IgD-negative memory B cell (primary cell): Measurements from ENCODE around the gene MLN. TPM values are rescaled to one million over a fixed set of nuclear protein-coding genes. Genes with fewer than 3 reads are reported as not detected.
A peak's percentile ranks its signal among the peaks of the same experiment; 100 is the strongest.

Experiments used
- H3K27ac Mint-ChIP-seq, 3 donors: one replicate each; pipeline ENCODE4 v1.8.0; 2020 to 2022; ENCODE audit warnings: mild to moderate bottlenecking in 3 of 3, mixed read lengths in 3 of 3, moderate library complexity in 1 of 3
- H3K27me3 Mint-ChIP-seq: one replicate; pipeline ENCODE4 v1.8.0; 2021; ENCODE audit warnings: mixed read lengths
- H3K36me3 Mint-ChIP-seq: one replicate; pipeline ENCODE4 v1.8.0; 2020; ENCODE audit warnings: mild to moderate bottlenecking, mixed read lengths
- H3K4me1 Mint-ChIP-seq, 3 donors: one replicate each; pipeline ENCODE4 v1.8.0; 2020 to 2022; ENCODE audit warnings: mixed read lengths in 3 of 3, mild to moderate bottlenecking in 1 of 3
- H3K4me3 Mint-ChIP-seq, 4 donors: one replicate each; pipeline ENCODE4 v1.8.0; 2020 to 2022; ENCODE audit warnings: mild to moderate bottlenecking in 4 of 4, mixed read lengths in 4 of 4, moderate library complexity in 3 of 4
- H3K9me3 Mint-ChIP-seq, 3 donors: one replicate each; pipeline ENCODE4 v1.8.0; 2020 to 2021; ENCODE audit warnings: mixed read lengths in 3 of 3, mild to moderate bottlenecking in 1 of 3
- polyA plus RNA-seq: library from polyadenylated mRNA; unstranded; fragments of 300-500 nt; fragmentation: Illumina TruSeq; gene quantifications from one replicate; pipeline ENCODE4 v1.2.3, GENCODE V29; 2021

MLN gene
- polyA plus RNA-seq, 1 donor from 2014 or later = not detected

DNA sequence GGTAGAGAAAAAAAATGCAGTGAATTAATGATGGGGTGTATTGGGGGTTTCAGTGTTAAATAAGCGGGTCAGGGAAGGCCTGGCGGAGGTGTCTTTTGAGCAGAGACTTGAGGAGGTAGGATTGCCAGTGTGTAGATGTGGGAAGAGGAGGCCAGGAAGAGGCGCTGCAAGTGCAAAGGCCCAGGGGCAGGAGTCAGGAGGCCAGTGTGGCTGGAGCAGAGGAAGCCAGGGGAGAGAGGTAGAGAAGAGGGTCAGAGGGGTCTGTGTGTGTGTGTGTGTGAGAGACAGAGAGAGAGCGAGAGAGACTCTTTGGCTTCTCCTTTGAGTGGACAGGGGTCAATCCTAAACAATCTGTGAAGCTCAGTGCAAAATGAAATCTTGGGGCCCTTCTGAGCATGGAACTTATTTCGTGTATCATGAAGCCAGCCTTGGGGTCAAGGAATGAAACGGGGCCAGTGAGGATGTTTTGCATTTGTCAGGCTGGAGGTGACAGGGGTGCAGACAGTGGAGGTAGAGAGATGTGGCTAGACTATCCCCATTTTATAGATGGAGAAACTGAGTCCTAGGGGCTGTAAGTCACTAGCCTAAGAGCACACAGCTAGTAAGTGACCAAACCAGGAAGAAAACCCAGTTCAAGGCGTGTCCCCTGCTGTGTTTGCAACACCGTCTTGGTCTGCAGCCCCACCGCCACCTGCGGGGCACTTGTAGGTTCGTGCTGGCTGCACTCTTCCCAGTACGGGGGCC lies 47.4 kb downstream of the MLN start:
- Mint-ChIP-seq H3K27ac (peak overlapping the region in 1 of 3 donors; percentile 50), H3K27me3 (peaks cover 12% of the 10 kb centered on the region), H3K4me3 (peak overlapping the region in 1 of 4 donors; percentile 52), H3K36me3 (no peaks in the 10 kb centered on the region), H3K4me1 (peaks cover 0 to 8% (median 5%) of the 10 kb centered on the region in 3 donors), H3K9me3 (no peaks in the 10 kb centered on the region)

DNA sequence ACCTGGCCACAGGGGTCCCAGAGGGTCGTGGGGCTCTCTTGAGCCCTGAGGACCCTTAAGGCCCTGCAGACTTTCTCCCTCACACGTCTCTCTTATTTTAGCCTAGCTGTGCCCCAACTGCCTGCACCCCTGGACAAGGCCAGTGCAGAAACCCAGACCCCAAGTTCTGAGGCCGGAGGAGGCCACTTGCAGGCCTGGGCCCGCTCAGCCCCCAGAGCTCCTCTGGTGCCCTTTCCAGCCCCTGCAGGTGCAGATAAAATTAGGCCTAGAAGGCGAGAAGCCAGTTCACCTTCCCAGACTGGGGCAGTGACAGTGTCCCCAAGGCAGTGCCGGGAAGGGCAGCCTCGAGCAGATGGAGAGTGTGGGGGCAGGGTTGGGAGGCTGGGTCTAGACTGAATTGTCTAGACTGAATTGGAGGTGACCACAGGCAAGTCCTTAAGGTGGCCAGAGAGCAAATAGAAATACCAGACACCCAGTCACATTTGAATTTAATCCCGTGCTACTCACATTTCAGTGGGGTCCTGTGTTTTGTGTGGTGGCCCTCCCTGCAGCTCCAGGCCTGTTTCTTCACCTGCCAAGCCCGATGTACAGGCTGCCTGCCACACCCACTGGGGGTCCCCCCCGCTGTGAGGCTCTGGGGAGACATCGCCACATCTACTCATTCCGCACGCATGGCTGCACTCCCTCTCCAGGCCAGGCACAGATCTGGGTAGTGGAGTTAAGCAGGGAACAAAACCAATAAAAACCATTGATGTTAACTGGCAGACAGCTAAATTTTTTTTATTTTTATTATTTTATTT lies 48.5 kb downstream of the MLN start:
- H3K27me3 Mint-ChIP-seq = peaks cover 6% of the 10 kb centered on the region

DNA sequence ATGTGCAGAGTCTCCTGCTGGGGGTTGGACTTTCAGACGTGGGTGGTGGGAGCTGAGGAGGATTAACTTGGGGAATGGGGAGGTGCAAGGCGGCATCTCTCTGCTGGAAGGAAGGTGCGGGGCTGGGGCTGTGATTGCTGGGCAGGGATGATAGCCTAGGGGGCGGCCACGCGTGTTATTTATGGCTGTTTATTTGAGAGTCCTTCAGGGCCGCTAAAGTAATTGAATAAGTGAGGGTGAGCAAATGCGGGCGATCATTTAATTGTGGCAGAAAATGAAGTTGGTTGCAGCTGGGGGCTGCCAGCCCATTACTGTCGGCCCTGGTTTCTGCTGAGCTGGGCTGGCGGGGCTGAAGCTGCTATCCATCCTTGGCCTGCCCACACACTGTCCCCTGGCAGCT lies 49.6 kb downstream of the MLN start:
- Mint-ChIP-seq H3K36me3 (no peaks in the 10 kb centered on the region), H3K9me3 (no peaks in the 10 kb centered on the region), H3K4me1 (peaks cover 0 to 8% (median 5%) of the 10 kb centered on the region in 3 donors), H3K4me3 (no peak overlapping the region), H3K27me3 (peaks cover 8% of the 10 kb centered on the region), H3K27ac (no peak overlapping the region)

More for the DNA sequence above, 48.5 kb downstream of the MLN start:
- peak overlapping the region in 1 of 4 donors; percentile 37 for H3K4me3 Mint-ChIP-seq
- no peak overlapping the region for H3K27ac Mint-ChIP-seq
- peaks cover 0 to 8% (median 5%) of the 10 kb centered on the region in 3 donors for H3K4me1 Mint-ChIP-seq
- H3K36me3 Mint-ChIP-seq = no peaks in the 10 kb centered on the region
- H3K9me3 Mint-ChIP-seq = no peaks in the 10 kb centered on the region

DNA sequence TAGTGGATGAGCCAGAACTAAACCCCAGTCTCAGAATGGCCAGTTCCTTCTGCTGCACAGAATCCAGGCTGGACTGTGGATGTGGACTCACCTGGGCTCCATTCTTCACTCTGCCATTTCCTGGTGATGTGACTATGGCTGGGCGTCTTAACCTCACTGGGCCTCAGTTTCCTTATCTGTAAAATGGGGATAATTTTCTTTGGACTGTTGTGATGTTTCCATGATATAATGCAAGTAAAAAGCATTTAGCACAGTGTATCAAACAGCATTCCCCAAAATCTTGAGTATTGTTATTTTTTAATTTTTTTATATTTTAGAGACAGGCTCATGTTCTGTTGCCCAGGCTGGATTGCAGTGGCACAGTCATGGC lies 51.2 kb downstream of the MLN start:
- Mint-ChIP-seq H3K27ac (no peak overlapping the region), H3K9me3 (no peaks in the 10 kb centered on the region), H3K4me1 (peaks cover 0 to 8% (median 5%) of the 10 kb centered on the region in 3 donors), H3K27me3 (peaks cover 9% of the 10 kb centered on the region), H3K4me3 (no peak overlapping the region), H3K36me3 (no peaks in the 10 kb centered on the region)

DNA sequence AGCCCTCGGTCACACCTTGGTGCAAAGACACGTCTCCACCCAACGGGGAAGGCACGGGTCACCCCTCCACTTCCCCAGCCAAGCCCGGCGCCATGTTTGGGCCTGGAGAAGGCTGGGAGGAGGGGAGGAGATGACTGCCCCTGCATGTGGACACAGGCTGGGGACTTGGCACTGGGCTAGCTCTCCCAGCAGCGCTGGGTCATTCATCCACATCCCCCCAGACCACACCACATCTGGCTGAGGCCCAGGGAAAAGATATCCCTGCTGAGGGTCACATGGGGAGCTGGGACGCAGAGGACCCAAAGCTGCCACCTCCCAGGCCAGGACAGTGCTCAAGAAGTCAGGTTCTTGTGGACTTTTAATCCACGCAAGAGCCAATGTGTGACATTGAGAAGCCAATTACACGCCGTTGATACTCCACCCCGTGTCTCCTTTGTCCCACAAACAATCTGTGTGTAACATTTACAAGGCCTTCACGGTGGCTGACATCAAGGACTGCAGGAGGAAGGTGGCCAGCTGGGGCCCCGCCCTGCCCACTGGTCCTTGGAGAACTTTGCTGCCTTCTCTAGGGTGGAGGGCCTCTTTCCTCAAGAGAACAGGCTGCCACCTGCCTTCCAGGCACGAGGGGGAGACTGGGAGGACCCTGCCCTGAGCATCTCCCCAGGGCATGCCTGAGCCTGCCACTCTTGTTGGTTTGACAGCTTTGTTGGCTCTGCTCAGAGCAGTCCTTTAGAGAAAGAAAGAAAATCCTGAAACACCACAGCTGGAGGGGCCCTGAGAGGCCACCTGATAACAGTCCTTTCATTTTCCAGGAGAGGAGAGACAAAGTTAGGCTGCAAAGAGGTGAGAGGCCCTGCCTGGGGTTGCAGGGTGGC lies 51.8 kb downstream of the MLN start:
- Mint-ChIP-seq H3K27me3 (peaks cover 11% of the 10 kb centered on the region), H3K36me3 (no peaks in the 10 kb centered on the region), H3K27ac (no peak overlapping the region)

DNA sequence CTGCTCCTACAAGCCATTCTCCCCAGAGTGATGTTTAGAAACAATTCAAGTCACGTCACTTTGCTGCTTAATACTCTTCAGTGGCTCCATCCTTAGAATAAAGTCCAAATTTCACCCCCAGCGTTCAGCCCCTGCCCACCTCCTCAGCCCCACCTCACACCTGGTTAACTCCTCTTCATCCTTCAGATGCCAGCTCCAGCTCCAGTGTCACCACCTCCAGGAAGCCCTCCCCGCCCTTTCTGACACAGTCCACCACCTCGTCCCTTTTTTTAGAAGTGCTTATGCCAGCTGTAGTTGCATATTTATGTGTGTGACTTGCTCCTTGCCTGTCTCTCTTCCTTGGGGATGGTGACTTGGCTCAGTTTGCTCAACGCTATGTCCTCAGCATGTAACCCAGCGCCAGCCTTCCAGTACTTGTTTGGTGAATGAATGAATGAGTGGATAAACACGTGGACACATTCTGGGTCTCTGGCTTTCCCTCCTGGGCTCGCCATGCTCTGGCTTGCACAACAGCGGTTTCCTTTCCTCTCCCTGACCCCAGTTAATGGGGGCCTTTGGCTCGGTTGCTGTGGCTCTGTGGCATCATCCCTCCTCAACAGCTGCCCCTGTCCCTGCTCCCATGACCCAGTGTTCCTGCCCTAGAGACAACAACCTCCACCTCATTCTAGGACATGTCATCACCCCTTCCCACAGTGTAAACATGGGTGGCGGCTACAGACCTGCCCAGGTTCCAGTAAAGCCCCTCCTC lies 53.4 kb downstream of the MLN start:
- Mint-ChIP-seq H3K27me3 (peaks cover 11% of the 10 kb centered on the region), H3K27ac (no peak overlapping the region), H3K4me3 (no peak overlapping the region), H3K36me3 (no peaks in the 10 kb centered on the region), H3K4me1 (peaks cover 0 to 4% (median 0%) of the 10 kb centered on the region in 3 donors), H3K9me3 (no peaks in the 10 kb centered on the region)

More for the DNA sequence above, 51.8 kb downstream of the MLN start:
- no peak overlapping the region for H3K4me3 Mint-ChIP-seq
- H3K9me3 Mint-ChIP-seq = no peaks in the 10 kb centered on the region
- H3K4me1 Mint-ChIP-seq = peaks cover 0 to 8% (median 4%) of the 10 kb centered on the region in 3 donors

DNA sequence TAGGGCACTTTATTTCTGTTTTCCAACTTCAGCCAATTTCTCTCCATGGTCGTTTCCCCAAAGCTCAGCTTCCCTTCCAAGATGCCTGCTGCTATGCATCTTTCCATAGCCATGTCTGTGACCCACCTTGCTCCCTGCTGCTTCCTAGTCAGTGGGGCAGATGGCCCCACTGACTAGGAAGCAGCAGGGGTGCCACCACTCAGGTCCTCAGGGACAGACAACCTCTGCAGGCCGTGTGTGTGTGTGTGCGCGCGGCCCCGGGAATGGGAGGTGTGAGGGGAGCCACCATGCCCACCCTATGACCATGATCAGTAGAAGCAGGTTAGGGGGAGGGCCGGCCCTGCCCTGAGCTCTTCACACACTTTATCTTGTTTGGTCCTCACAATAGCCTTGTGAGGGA lies 54.4 kb downstream of the MLN start:
- Mint-ChIP-seq H3K27me3 (peaks cover 7% of the 10 kb centered on the region), H3K9me3 (no peaks in the 10 kb centered on the region), H3K4me3 (no peak overlapping the region), H3K36me3 (no peaks in the 10 kb centered on the region), H3K4me1 (peaks cover 0 to 2% (median under 1%) of the 10 kb centered on the region in 3 donors), H3K27ac (no peak overlapping the region)

DNA sequence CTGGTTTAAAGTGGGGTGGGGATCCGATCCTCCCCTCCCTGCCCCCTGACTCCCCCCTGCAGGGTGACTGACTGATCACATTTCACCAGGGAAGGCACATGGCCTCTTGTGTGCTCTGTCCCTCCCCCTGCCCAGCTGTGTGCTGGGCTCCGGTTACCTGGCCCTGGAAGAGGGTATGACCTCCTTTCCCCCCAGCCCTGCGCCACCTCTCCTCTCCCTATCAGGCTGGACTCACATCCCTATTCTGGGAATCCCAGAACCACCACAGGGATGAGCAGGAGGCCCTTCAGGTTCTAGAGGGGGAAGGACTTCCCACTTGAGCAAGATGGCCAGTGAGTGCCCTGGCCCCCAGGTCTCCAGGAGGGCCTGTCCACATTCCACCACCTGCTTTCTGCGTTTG lies 55.0 kb downstream of the MLN start:
- no peaks in the 10 kb centered on the region for H3K9me3 Mint-ChIP-seq
- H3K27me3 Mint-ChIP-seq = peaks cover 8% of the 10 kb centered on the region
- H3K36me3 Mint-ChIP-seq = no peaks in the 10 kb centered on the region
- no peak overlapping the region for H3K27ac Mint-ChIP-seq
- H3K4me1 Mint-ChIP-seq = peaks cover 0 to 4% (median 3%) of the 10 kb centered on the region in 3 donors
- H3K4me3 Mint-ChIP-seq = no peak overlapping the region

DNA sequence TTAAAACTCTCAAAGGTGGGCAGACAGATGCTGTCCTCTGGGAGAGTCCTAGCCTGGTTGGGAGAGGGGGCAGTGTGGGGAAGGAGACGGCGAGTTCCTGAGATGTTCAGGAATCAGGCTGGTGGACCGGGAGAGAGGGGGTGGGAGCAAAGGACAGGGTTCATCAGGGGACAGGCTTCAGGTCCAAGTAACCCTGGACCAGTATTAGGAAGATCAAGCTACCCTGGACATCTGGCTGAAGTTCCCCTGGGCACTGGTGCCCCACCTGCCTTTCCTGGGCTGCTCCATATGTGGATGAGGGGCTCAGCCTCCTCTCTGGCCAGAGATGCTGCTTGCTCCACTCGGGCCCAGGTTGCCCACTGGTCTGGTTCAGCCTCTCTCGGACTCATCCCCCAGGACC lies 56.0 kb downstream of the MLN start:
- Mint-ChIP-seq H3K36me3 (no peaks in the 10 kb centered on the region), H3K4me3 (no peak overlapping the region)

DNA sequence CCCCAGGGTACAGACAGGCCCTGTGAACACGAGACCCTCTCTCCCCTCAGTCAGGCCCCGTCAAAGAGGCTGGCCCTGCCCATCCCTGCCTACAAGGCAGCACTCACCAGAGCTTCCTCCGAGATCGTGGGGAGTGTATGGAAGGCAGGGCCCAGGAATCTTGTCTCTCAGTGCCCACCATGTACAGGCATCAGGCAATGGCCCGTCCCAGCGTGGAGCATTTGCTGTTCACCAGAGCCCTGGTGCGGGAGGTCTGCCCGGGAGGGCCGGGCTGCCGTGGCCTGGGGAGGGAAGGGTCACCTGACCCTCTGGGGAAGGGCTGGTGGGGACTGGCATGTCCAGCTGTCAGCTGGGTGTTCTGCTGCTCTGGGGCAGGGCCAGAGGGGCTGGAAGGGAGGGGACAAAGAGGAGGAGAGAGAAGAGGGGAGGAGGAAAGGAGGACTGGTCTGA lies 57.1 kb downstream of the MLN start, which contains the start of gene IP6K3:
TSS of gene IP6K3 (minus strand) at position 255 of the 450 bp plus-strand sequence. CDS start 11,429 bp downstream, outside the sequence.
- Mint-ChIP-seq H3K27ac (no peak within 1 kb of the TSS), H3K27me3 (peaks cover 16% of the 10 kb centered on the region), H3K4me3 (no peak within 1 kb of the TSS), H3K36me3 (no peaks in the 10 kb centered on the region), H3K4me1 (peaks cover 0 to 5% (median 3%) of the 10 kb centered on the region in 3 donors), H3K9me3 (no peaks in the 10 kb centered on the region)

More for the DNA sequence above, 56.0 kb downstream of the MLN start:
- Mint-ChIP-seq H3K9me3 (no peaks in the 10 kb centered on the region), H3K4me1 (peaks cover 0 to 5% (median 3%) of the 10 kb centered on the region in 3 donors), H3K27me3 (peaks cover 8% of the 10 kb centered on the region), H3K27ac (no peak overlapping the region)

DNA sequence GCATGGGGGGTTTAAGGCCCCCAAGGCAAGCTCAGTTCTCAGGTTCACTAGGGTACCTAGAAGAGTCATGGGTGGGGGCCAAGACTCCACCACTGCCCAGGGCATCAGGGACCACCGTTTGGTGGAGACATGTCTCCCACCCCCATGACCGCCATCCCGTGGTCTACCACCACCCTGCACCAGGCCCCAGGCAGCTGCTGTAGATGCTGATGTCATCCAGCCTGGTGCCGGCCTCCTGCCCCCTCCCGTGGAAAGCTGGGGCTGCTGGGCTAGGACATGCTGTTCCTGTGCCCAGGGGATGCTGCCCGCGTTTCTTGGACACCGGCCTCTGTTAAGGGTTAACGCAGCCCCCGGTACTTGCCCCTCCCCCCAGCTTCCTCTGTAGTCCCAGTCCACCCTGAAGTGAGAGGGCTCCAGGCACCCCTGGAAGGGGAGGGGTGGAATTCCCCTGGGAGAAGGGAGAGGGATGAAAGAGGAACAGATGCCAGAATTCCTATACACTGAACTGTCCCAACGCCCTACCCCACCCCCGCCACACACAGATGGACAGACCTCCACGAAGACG lies 57.7 kb downstream of the MLN start:
- Mint-ChIP-seq H3K36me3 (no peaks in the 10 kb centered on the region), H3K27ac (no peak overlapping the region), H3K27me3 (peaks cover 16% of the 10 kb centered on the region), H3K4me3 (no peak overlapping the region), H3K4me1 (peaks cover 0 to 5% (median 3%) of the 10 kb centered on the region in 3 donors), H3K9me3 (no peaks in the 10 kb centered on the region)

DNA sequence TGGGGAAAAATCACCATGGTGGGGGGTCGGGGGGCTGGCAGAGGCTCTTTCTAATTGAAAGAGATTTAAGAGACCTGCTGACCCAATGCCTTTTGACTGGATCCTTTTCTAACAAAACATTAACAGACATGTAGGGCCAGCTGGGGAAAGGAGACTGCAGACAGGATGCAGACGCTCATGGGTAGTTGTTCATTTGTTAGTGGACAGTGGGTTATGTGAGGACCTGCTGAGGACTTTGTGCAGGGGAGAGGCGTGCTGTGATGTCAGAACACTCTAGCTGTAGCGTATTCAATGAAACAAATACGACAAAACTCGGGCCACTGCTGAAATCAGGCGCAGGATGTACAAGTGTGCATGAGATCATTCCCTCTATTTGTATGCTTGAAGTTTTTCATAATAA lies 58.3 kb downstream of the MLN start:
- Mint-ChIP-seq H3K9me3 (no peaks in the 10 kb centered on the region), H3K27ac (no peak overlapping the region), H3K27me3 (peaks cover 16% of the 10 kb centered on the region), H3K4me1 (peaks cover 0 to 5% (median 3%) of the 10 kb centered on the region in 3 donors), H3K36me3 (no peaks in the 10 kb centered on the region), H3K4me3 (no peak overlapping the region)

DNA sequence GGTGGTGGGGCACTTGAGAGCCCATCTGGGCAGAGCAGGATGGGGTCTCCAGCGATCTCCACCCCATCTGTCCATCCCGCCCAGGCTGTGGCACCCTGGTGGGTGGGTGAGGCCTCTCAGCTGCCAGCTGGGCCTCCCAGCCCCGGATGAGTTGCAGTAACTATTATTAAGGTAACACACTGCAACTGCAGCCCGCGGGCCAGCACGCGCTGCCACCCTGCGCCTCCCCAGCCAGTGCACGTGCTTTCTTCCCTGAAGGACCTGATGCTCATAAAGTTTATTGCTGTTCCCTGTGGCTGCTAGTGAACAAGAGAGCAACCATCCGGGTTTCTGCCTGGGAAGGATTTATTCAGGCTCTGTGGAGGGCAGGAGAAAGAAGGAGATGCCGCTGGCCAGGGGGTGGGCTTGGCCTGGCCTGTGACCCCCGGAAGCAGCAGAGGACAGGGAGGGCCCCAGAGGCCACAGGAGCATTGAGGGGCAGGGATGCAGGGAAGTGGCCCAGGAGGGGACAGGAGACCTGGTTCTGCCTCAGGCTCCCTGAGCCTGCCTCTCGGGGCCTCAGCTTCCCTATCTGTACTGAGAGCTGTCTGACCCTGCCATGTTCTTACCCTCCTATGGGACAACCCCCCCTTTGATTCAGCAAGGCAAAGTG lies 58.8 kb downstream of the MLN start:
- Mint-ChIP-seq H3K27ac (no peak overlapping the region), H3K4me1 (peaks cover 0 to 5% (median 3%) of the 10 kb centered on the region in 3 donors), H3K9me3 (no peaks in the 10 kb centered on the region), H3K27me3 (peaks cover 16% of the 10 kb centered on the region), H3K4me3 (no peak overlapping the region), H3K36me3 (no peaks in the 10 kb centered on the region)
